LNCAP (cell line): Measurements from ENCODE around the gene BDKRB2.

Experiments used
- TF ChIP-seq, protein P1 (sequence below): fragments of 450-650 bp; IDR thresholded peaks from 2 replicates; pipeline ENCODE4 v1.5.1; 2017; ENCODE audit warnings: mild to moderate bottlenecking

Gene BDKRB2

GRCh38 chr14:96204151-96205058, at the start of gene BDKRB2:
Gene BDKRB2 (plus strand): TSS chr14:96204839. CDS start chr14:96237108, 32,269 bp downstream.
- TF ChIP-seq, protein P1, sequence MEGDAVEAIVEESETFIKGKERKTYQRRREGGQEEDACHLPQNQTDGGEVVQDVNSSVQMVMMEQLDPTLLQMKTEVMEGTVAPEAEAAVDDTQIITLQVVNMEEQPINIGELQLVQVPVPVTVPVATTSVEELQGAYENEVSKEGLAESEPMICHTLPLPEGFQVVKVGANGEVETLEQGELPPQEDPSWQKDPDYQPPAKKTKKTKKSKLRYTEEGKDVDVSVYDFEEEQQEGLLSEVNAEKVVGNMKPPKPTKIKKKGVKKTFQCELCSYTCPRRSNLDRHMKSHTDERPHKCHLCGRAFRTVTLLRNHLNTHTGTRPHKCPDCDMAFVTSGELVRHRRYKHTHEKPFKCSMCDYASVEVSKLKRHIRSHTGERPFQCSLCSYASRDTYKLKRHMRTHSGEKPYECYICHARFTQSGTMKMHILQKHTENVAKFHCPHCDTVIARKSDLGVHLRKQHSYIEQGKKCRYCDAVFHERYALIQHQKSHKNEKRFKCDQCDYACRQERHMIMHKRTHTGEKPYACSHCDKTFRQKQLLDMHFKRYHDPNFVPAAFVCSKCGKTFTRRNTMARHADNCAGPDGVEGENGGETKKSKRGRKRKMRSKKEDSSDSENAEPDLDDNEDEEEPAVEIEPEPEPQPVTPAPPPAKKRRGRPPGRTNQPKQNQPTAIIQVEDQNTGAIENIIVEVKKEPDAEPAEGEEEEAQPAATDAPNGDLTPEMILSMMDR, result no peak

- TF ChIP-seq, protein P1, result no peak
These were observed 49.7 kb upstream of the BDKRB2 start for GRCh38 chr14:96154900-96155299.

- TF ChIP-seq, protein P1, result no peak
These were observed 47.6 kb upstream of the BDKRB2 start for GRCh38 chr14:96156804-96157760.

- TF ChIP-seq, protein P1, result no peak
These were observed 45.9 kb upstream of the BDKRB2 start for GRCh38 chr14:96158735-96159134.

DNA sequence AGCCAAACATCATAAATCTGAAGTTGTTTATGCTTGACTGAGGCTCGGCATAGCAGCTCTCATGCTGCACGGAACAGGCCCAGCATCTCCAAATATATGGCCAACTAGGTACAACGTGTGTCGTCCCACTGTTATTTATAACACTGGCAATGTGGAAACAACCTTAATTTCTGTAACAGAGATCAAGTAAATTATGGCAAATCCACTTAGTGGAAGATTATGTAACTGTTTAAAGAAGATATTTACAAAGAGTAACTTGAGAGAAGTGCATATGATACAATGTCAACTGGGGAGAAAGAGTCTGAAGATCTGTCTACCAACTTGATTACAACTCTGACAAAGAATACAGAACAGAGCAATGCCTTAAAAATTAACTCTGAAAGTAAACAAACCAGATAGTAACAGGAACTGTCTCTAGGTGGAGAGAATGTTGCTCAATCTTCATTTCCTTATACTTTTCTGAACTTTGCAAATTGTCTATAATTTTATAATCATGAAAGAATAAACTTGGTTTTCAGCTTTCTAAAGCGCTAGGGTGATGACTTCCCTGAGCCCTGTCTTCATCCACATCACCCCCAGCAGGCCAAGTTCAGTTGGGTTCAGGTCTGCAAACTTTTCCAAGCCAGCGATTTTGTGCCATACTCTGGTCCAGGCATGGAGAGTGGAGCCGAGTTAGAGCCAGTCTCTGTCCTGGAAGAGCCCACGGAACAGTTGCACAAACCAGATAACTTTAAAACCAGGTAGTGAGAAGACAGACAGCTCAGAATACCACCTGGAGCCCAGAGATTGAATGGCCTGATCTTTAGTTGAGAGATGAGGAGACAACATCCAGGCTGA, 44.3 kb upstream of the BDKRB2 start:
- TF ChIP-seq, protein P1, result no peak

- TF ChIP-seq, protein P1, result no peak
These were observed 43.7 kb upstream of the BDKRB2 start for GRCh38 chr14:96160913-96161310.

DNA sequence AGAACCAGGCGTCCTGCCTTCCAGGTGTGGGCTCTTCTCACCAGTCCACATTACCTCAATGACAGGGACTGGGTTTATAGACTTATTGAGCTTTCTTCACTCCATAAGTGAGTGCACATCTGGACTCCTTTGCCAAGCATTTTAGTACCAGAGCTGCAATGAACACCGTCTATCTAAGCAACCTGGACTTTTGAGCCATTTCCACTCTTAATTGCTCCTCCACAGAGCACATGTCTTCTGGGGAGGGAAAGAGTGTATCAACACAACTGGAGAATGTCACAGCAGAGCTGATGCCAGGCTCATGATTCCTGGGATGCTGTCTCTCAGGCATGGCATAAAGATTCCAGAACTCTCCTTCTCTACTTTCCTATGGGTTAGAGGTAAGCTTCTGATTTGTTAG, 43.0 kb upstream of the BDKRB2 start:
- TF ChIP-seq, protein P1, result no peak
